Suprapubic skin (tissue), 4 donors: ENCODE measurements around the gene RUNX1. TPM values are rescaled to one million over a fixed set of nuclear protein-coding genes. Genes with fewer than 3 reads are reported as not detected.

Source experiments
- DNase-seq, 2 donors: peaks; one replicate each; pipeline ENCODE4 v3.0.0-alpha.2; 2019; ENCODE audit warnings: low spot score in 2 of 2
- H3K27ac ChIP-seq: fragments of 200-600 bp; sonication (generic); one replicate; pipeline ENCODE4 v1.5.1; 2019
- H3K27me3 ChIP-seq: fragments of 200-600 bp; sonication (generic); one replicate; pipeline ENCODE4 v1.5.1; 2019
- H3K36me3 ChIP-seq: fragments of 200-600 bp; sonication (generic); one replicate; pipeline ENCODE4 v1.5.1; 2019
- H3K4me1 ChIP-seq: fragments of 200-600 bp; sonication (generic); one replicate; pipeline ENCODE4 v1.5.1; 2019
- H3K4me3 ChIP-seq: fragments of 200-600 bp; sonication (generic); one replicate; pipeline ENCODE4 v1.5.1; 2019; ENCODE audit warnings: mild to moderate bottlenecking
- H3K9me3 ChIP-seq: fragments of 200-600 bp; sonication (generic); one replicate; pipeline ENCODE4 v1.5.1; 2019
- EP300 ChIP-seq: sonication (generic); formaldehyde crosslinking; IDR thresholded peaks from one replicate; pipeline ENCODE4 v1.6.1; 2017; ENCODE audit warnings: antibody characterized with exemption
- POLR2A ChIP-seq, 2 donors: fragments of 450-650 bp; IDR thresholded peaks; one replicate each; pipeline ENCODE4 v1.6.1; 2017; ENCODE audit warnings: antibody characterized with exemption in 2 of 2, mild to moderate bottlenecking in 2 of 2, moderate library complexity in 2 of 2
- POLR2AphosphoS5 ChIP-seq, 3 donors: sonication (generic); formaldehyde crosslinking; IDR thresholded peaks; one replicate each; pipeline ENCODE4 v1.6.1; 2017; ENCODE audit warnings: antibody characterized with exemption in 3 of 3
- WGBS: methylation state at CpG from one replicate; pipeline ENCODE4 v1.1.5; 2018; 5-methylcytosine and 5-hydroxymethylcytosine counted together
- total RNA-seq, 4 donors: library from RNA; depleted of rRNA; stranded (reverse); fragments of >200 nt; gene quantifications; one replicate each; pipeline ENCODE4 v1.1.0, GENCODE V29; 2016
- TF ChIP-seq, protein P1 (sequence below), 2 donors: fragments of 200-600 bp in 1 of 2; fragments of 450-650 bp in 1 of 2; sonication (generic) in 1 of 2; IDR thresholded peaks; one replicate each; pipeline ENCODE4 v1.5.1; 2016 to 2019; ENCODE audit warnings: antibody characterized with exemption in 2 of 2, mild to moderate bottlenecking in 1 of 2, moderate library complexity in 1 of 2

Gene RUNX1
- total RNA-seq, 4 donors from 2014 or later = 15.4 to 26.7 (median 20.5) TPM

DNA sequence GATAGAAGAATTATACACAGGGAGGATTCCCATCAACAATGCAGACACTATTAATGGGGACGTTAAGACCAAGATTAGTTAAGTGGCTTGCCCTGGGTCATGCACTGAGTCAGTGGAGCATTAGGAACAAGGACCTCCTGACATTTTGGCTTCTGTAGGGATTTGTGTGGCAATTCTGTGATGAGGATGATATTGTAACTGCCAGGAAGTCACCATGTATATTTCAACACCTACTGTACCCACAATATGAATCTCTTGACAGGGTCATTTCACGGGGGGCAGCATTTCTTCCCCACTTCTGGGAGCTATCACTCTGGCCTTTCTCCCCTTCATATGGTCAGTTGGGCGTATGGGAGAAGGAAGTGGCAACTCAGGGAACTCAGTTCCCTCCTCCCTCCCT lies 134.9 kb downstream of the RUNX1 start:
- TF ChIP-seq POLR2A (IDR thresholded peaks at IDR 0.05) (no peak), EP300 (no peak), POLR2AphosphoS5 (IDR thresholded peaks at IDR 0.05) (no peak)
- TF ChIP-seq, protein P1, sequence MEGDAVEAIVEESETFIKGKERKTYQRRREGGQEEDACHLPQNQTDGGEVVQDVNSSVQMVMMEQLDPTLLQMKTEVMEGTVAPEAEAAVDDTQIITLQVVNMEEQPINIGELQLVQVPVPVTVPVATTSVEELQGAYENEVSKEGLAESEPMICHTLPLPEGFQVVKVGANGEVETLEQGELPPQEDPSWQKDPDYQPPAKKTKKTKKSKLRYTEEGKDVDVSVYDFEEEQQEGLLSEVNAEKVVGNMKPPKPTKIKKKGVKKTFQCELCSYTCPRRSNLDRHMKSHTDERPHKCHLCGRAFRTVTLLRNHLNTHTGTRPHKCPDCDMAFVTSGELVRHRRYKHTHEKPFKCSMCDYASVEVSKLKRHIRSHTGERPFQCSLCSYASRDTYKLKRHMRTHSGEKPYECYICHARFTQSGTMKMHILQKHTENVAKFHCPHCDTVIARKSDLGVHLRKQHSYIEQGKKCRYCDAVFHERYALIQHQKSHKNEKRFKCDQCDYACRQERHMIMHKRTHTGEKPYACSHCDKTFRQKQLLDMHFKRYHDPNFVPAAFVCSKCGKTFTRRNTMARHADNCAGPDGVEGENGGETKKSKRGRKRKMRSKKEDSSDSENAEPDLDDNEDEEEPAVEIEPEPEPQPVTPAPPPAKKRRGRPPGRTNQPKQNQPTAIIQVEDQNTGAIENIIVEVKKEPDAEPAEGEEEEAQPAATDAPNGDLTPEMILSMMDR (IDR thresholded peaks at IDR 0.05) = no peak
- WGBS = 65% methylated on average over 3 of the region's 3 CpGs
- Histone ChIP-seq H3K9me3 (no peaks in the 10 kb centered on the region), H3K36me3 (no peaks in the 10 kb centered on the region), H3K4me1 (peaks cover 5% of the 10 kb centered on the region), H3K4me3 (no peak overlapping the region), H3K27me3 (no peaks in the 10 kb centered on the region), H3K27ac (no peak overlapping the region)
- DNase-seq = no peak

GRCh38 chr21:34913811-34914210 lies 135.3 kb downstream of the RUNX1 start:
- H3K36me3 ChIP-seq = no peaks in the 10 kb centered on the region
- H3K4me3 ChIP-seq = no peak overlapping the region
- H3K4me1 ChIP-seq = peaks cover 5% of the 10 kb centered on the region
- TF ChIP-seq EP300 = no peak
- TF ChIP-seq POLR2AphosphoS5 (IDR thresholded peaks at IDR 0.05) = no peak
- TF ChIP-seq, protein P1 (IDR thresholded peaks at IDR 0.05) = no peak
- no peak for TF ChIP-seq POLR2A (IDR thresholded peaks at IDR 0.05)
- WGBS = 68% methylated on average over 5 of the region's 5 CpGs
- no peaks in the 10 kb centered on the region for H3K27me3 ChIP-seq
- no peak for DNase-seq
- H3K9me3 ChIP-seq = no peaks in the 10 kb centered on the region
- no peak overlapping the region for H3K27ac ChIP-seq

DNA sequence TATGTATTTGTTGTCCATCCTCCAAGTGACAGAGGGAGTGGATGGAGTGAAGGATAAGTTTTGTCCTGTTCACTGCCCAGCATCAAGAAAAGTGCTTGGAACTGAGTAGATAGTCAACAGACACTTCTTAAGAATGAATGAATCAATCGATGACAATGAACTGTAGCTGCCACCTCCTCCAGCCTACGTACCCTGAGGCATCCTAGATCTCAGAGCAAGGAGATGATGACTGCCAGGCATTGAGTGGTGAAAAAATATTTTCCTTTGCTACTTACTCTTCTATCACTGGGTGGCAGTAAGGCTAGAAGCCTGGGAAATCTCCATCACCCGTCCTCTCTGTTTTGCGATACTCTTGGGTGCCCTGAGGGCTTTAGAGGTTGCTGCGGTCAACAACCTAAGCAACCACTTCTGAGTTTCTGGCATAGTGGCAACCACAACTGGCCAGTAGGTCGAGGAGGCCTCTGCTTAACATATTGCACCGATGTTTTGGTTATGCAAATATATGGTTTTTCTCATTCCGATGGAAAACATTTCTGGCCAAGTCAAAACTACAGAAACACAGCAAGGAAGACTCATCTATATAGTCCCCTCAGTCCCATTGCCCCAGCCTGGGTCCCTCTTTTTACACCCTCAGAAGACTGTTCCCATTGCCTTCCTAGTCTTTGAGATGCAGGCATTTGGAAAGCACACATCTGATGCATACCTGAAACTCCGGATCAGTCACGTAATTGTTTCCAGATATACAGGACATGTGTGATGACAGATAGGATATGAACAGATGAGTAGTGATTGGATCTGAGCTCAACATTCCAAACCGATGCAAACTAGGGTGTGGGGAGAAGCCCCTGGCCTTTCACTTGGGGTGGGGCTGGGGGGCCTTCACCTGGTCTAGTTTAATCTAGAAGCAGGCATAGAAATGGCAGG lies 136.8 kb downstream of the RUNX1 start:
- no peaks in the 10 kb centered on the region for H3K27me3 ChIP-seq
- H3K36me3 ChIP-seq = no peaks in the 10 kb centered on the region
- no peak overlapping the region for H3K4me3 ChIP-seq
- 62% methylated on average over 11 of the region's 11 CpGs for WGBS
- H3K4me1 ChIP-seq = peaks cover 5% of the 10 kb centered on the region
- TF ChIP-seq, protein P1 (IDR thresholded peaks at IDR 0.05) = no peak
- TF ChIP-seq POLR2A (IDR thresholded peaks at IDR 0.05) (no peak), POLR2AphosphoS5 (IDR thresholded peaks at IDR 0.05) (no peak), EP300 (no peak)
- no peak for DNase-seq
- no peaks in the 10 kb centered on the region for H3K9me3 ChIP-seq
- H3K27ac ChIP-seq = no peak overlapping the region

DNA sequence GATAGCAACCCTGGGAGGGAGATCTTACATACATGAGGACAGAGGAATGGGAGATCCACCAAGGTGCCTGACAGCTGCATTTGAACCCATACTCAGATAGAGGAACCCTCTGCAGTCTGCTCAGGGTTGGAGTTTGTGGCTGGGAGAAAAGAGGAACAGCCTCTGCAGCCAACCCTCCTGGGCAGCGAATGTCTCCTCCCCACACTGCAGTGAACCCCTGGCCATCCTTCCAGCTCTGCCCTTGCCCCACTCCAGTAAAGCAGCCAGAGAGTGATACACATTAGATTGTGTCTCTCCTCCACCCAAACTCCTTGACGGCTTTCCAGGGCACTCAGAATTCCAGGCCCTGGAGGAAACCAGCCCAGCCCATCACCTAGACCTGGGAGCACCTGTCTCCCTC lies 137.7 kb downstream of the RUNX1 start:
- TF ChIP-seq, protein P1 (IDR thresholded peaks at IDR 0.05) = no peak
- no peak for TF ChIP-seq POLR2AphosphoS5 (IDR thresholded peaks at IDR 0.05)
- no peak for TF ChIP-seq POLR2A (IDR thresholded peaks at IDR 0.05)
- TF ChIP-seq EP300 = no peak
- no peaks in the 10 kb centered on the region for H3K9me3 ChIP-seq
- WGBS = 67% methylated on average over 2 of the region's 2 CpGs
- H3K4me1 ChIP-seq = peaks cover 5% of the 10 kb centered on the region
- no peak overlapping the region for H3K4me3 ChIP-seq
- no peak for DNase-seq
- no peak overlapping the region for H3K27ac ChIP-seq
- no peaks in the 10 kb centered on the region for H3K36me3 ChIP-seq
- H3K27me3 ChIP-seq = no peaks in the 10 kb centered on the region

- TF ChIP-seq POLR2AphosphoS5 (IDR thresholded peaks at IDR 0.05) (no peak), EP300 (no peak), POLR2A (IDR thresholded peaks at IDR 0.05) (no peak)
- TF ChIP-seq, protein P1 (IDR thresholded peaks at IDR 0.05) = no peak
- Histone ChIP-seq H3K27ac (no peak overlapping the region), H3K27me3 (no peaks in the 10 kb centered on the region), H3K36me3 (no peaks in the 10 kb centered on the region), H3K4me3 (no peak overlapping the region), H3K4me1 (peaks cover 5% of the 10 kb centered on the region), H3K9me3 (no peaks in the 10 kb centered on the region)
- WGBS = 74% methylated on average over 4 of the region's 4 CpGs
- no peak for DNase-seq
Observed at GRCh38 chr21:34910396-34910795, 138.7 kb downstream of the RUNX1 start.
